ENCODE results near the gene OR51M1. TPM values are rescaled to one million over a fixed set of nuclear protein-coding genes. Genes with fewer than 3 reads are reported as not detected.

The OR51M1 gene
- total RNA-seq, 2 experiments from 2014 or later = not detected

GRCh38 chr11:5420993-5421392 is 37.4 kb downstream of the OR51M1 start:
- Mint-ChIP-seq H3K4me1 (ENCODE audit: low read depth) (no peaks in the 10 kb centered on the region), H3K27me3 (ENCODE audit: low read depth) (peaks cover 18% of the 10 kb centered on the region), H3K27ac (no peak overlapping the region), H3K9me3 (no peaks in the 10 kb centered on the region), H3K4me3 (no peak overlapping the region), H3K36me3 (ENCODE audit: low read depth) (no peaks in the 10 kb centered on the region)
- no peak for DNase-seq
- intact Hi-C loops (cut with micrococcal nuclease) = no loop called here
- CTCF ChIA-PET = interaction anchor here (0.5 kb wide), 1 partner anchor 476 kb away, joined by 3 read pairs; no protein-coding TSS in a partner anchor

GRCh38 chr11:5421811-5422210 is 38.2 kb downstream of the OR51M1 start, which contains the start of gene OR51Q1:
Gene OR51Q1 (plus strand): TSS chr11:5422111. CDS start chr11:5422201, 90 bp downstream.
- CTCF ChIA-PET = no interaction called here
- Mint-ChIP-seq H3K27ac (no peak within 1 kb of the TSS), H3K36me3 (ENCODE audit: low read depth) (no peaks in the 10 kb centered on the region), H3K27me3 (ENCODE audit: low read depth) (peaks cover 18% of the 10 kb centered on the region), H3K4me3 (no peak within 1 kb of the TSS), H3K4me1 (ENCODE audit: low read depth) (no peaks in the 10 kb centered on the region), H3K9me3 (no peaks in the 10 kb centered on the region)
- DNase-seq = no peak
- intact Hi-C loops (cut with micrococcal nuclease) = no loop called here

GRCh38 chr11:5423131-5423530 is 39.5 kb downstream of the OR51M1 start:
- no peak overlapping the region for H3K27ac Mint-ChIP-seq
- intact Hi-C loops (cut with micrococcal nuclease) = no loop called here

GRCh38 chr11:5441414-5441813 is 57.8 kb downstream of the OR51M1 start, which contains the start of gene OR51I1:
Gene OR51I1 (minus strand): TSS chr11:5441514. CDS start chr11:5441514, 0 bp downstream.
- intact Hi-C loops (cut with micrococcal nuclease) = no loop called here
- CTCF ChIA-PET = no interaction called here

More at GRCh38 chr11:5423131-5423530, 39.5 kb downstream of the OR51M1 start:
- H3K36me3 Mint-ChIP-seq (ENCODE audit: low read depth) = no peaks in the 10 kb centered on the region
- CTCF ChIA-PET = no interaction called here
- no peak for DNase-seq
- H3K9me3 Mint-ChIP-seq = no peaks in the 10 kb centered on the region
- no peaks in the 10 kb centered on the region for H3K4me1 Mint-ChIP-seq (ENCODE audit: low read depth)
- H3K4me3 Mint-ChIP-seq = no peak overlapping the region
- H3K27me3 Mint-ChIP-seq (ENCODE audit: low read depth) = peaks cover 18% of the 10 kb centered on the region

More at GRCh38 chr11:5441414-5441813, 57.8 kb downstream of the OR51M1 start, which contains the start of gene OR51I1:
- Mint-ChIP-seq H3K27ac (no peak within 1 kb of the TSS), H3K4me3 (no peak within 1 kb of the TSS), H3K4me1 (ENCODE audit: low read depth) (no peaks in the 10 kb centered on the region), H3K9me3 (no peaks in the 10 kb centered on the region), H3K36me3 (ENCODE audit: low read depth) (no peaks in the 10 kb centered on the region), H3K27me3 (ENCODE audit: low read depth) (peaks cover 13% of the 10 kb centered on the region)
- no peak for DNase-seq

Other genes starting within 250 kb of the OR51M1 start
- not detected for gene OR52A5, start 245.5 kb upstream of the OR51M1 start, total RNA-seq
- not detected for gene OR52A1, start 229.1 kb upstream of the OR51M1 start, total RNA-seq
- gene OR51V1, start 183.1 kb upstream of the OR51M1 start, total RNA-seq = not detected
- gene HBB, start 156.7 kb upstream of the OR51M1 start, total RNA-seq = not detected
- not detected for gene HBD, start 149.3 kb upstream of the OR51M1 start, total RNA-seq
- not detected for gene HBG1, start 134.0 kb upstream of the OR51M1 start, total RNA-seq
- not detected for gene HBG2, start 129.0 kb upstream of the OR51M1 start, total RNA-seq
- not detected for gene HBE1, start 113.9 kb upstream of the OR51M1 start, total RNA-seq
- not detected for gene OR51B4, start 81.9 kb upstream of the OR51M1 start, total RNA-seq
- not detected for gene OR51B2, start 59.5 kb upstream of the OR51M1 start, total RNA-seq
- gene OR51B5, start 40.3 kb upstream of the OR51M1 start, total RNA-seq = not detected
- gene OR51B6, start 32.3 kb upstream of the OR51M1 start, total RNA-seq = not detected
- gene OR51Q1, start 38.3 kb downstream of the OR51M1 start, total RNA-seq = not detected
- not detected for gene OR51I1, start 57.7 kb downstream of the OR51M1 start, total RNA-seq
- not detected for gene OR51I2, start 65.5 kb downstream of the OR51M1 start, total RNA-seq
- not detected for gene OR52D1, start 104.9 kb downstream of the OR51M1 start, total RNA-seq
- not detected for gene UBQLN3, start 126.1 kb downstream of the OR51M1 start, total RNA-seq
- under 1 TPM; 0.15 to 0.26 TPM for gene UBQLNL, start 132.9 kb downstream of the OR51M1 start, total RNA-seq
- not detected for gene OR52H1, start 164.7 kb downstream of the OR51M1 start, total RNA-seq
- not detected for gene OR52B6, start 197.1 kb downstream of the OR51M1 start, total RNA-seq
- 1 to 10 TPM; 2.1 to 2.6 TPM for gene TRIM6, start 212.8 kb downstream of the OR51M1 start, total RNA-seq
- 10 to 100 TPM; 12.8 to 12.9 TPM for gene TRIM34, start 241.2 kb downstream of the OR51M1 start, total RNA-seq

All from activated naive CD4-positive, alpha-beta T cell treated with anti-CD3 and anti-CD28 coated beads for 36 hours (primary cell).